Upper lobe of right lung (tissue), 1 donor: Measurements from ENCODE around the gene TTLL12. TPM values are rescaled to one million over a fixed set of nuclear protein-coding genes. Genes with fewer than 3 reads are reported as not detected.

Experiments used
- ATAC-seq: fragments of 200-7000 bp; cut with Tn5 transposase; one replicate; pipeline ENCODE4 v1.9.1; 2020; ENCODE audit warnings: mild to moderate bottlenecking, moderate library complexity
- DNase-seq: peaks from one replicate; pipeline ENCODE4 v3.0.0-alpha.2; 2020
- H3K27ac ChIP-seq: fragments of 200-600 bp; one replicate; pipeline ENCODE4 v1.8.0; 2022
- H3K27me3 ChIP-seq: fragments of 200-600 bp; one replicate; pipeline ENCODE4 v1.8.0; 2022; ENCODE audit warnings: mild to moderate bottlenecking
- H3K36me3 ChIP-seq: fragments of 200-600 bp; one replicate; pipeline ENCODE4 v1.8.0; 2022
- H3K4me1 ChIP-seq: fragments of 200-600 bp; one replicate; pipeline ENCODE4 v1.8.0; 2022
- H3K4me3 ChIP-seq: fragments of 200-600 bp; one replicate; pipeline ENCODE4 v1.8.0; 2022; ENCODE audit warnings: mild to moderate bottlenecking
- H3K9me3 ChIP-seq: fragments of 200-600 bp; one replicate; pipeline ENCODE4 v1.8.0; 2022
- CTCF ChIP-seq: fragments of 200-600 bp; IDR thresholded peaks from one replicate; pipeline ENCODE4 v1.8.0; 2022; ENCODE audit warnings: antibody characterized with exemption
- intact Hi-C: fragments of 100-400 bp; cut with DNase I; formaldehyde crosslinking; loops from one replicate; pipeline ENCODE4 v1.11.0; 2022
- total RNA-seq: library from RNA; stranded (reverse); fragmentation: NEBNext Ultra II Directional; extraction: Animal tissue kit (Norgen Biotek cat#: 25700); gene quantifications from one replicate; pipeline ENCODE4 v1.2.1, GENCODE V29; 2021
- donor health status: DM: no; HTN: yes; CAD: no; lungs with severe emphysema.

The TTLL12 gene
- total RNA-seq, 1 donor from 2014 or later: 20.5 TPM

DNA sequence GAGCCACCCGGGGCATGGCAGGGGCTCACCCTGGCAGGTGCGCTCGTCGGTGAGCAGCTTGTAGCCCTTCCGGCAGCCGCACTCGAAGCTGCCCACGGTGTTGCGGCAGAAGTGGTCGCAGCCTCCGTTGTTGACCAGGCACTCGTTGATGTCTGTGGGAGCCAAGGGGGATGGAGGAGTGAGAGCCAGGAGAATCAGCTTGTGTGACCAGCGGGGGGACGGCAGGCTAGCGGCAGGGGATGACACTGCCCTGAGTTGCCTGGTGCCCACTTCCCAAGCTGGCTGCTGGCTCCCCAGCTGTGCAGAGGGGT, 44.7 kb upstream of the TTLL12 start:
- no peaks in the 10 kb centered on the region for H3K36me3 ChIP-seq
- DNase-seq: no peak
- no peaks in the 10 kb centered on the region for H3K9me3 ChIP-seq
- H3K27ac ChIP-seq: no peak overlapping the region
- peaks cover under 1% of the 10 kb centered on the region for H3K4me1 ChIP-seq
- TF ChIP-seq CTCF: no peak
- intact Hi-C loops: no loop called here
- no peak for ATAC-seq
- no peak overlapping the region for H3K4me3 ChIP-seq
- peaks cover 7% of the 10 kb centered on the region for H3K27me3 ChIP-seq

DNA sequence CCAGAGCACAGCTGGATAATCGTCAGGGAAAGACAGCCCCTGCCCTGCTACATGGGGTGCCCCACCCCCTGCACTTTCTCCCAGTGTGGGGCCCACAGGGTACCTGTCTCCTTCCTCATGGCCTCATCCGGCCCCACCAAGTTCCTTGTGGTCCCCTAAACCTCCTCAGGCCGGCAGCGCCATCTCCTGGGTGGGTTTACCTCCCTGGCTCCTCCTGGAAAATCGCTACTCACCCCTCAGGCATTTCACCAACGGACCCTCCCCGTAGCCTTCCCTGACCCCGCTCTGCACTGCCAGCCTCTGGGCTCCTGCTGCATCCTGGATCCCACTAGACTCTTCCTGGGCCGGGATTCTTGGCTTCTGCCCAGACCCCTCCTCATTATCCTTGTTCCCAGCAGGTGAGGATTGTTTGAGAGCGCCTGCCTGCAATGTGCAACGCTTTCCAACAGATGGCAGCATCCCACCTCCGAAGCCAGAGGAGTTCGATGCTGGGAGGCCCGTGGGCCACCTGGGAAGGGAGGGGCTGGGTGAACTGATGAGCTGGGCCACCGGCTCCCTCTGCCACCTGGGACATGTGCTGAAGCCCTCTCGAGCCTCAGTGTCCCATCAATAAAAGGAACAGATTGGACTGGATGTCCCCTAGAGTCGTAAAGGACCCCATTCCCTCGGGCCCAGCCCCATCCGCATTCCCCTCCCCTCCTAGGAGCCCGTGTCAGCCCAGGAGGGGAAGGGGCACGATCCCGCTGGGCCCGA, 44.2 kb upstream of the TTLL12 start:
- Histone ChIP-seq H3K9me3 (no peaks in the 10 kb centered on the region), H3K27me3 (peaks cover 7% of the 10 kb centered on the region), H3K36me3 (no peaks in the 10 kb centered on the region), H3K27ac (no peak overlapping the region), H3K4me1 (no peaks in the 10 kb centered on the region), H3K4me3 (no peak overlapping the region)
- TF ChIP-seq CTCF: peak; percentile 91
- intact Hi-C loops: no loop called here
- ATAC-seq (peak; percentile 80), DNase-seq (peak; percentile 85)

- DNase-seq (no peak), ATAC-seq (no peak)
- TF ChIP-seq CTCF: no peak
- no peak overlapping the region for H3K27ac ChIP-seq
- no peak overlapping the region for H3K4me3 ChIP-seq
- H3K36me3 ChIP-seq: no peaks in the 10 kb centered on the region
- intact Hi-C loops: no loop called here
- H3K27me3 ChIP-seq: peaks cover 7% of the 10 kb centered on the region
- no peaks in the 10 kb centered on the region for H3K4me1 ChIP-seq
- H3K9me3 ChIP-seq: no peaks in the 10 kb centered on the region
Measured at GRCh38 chr22:43230571-43230970, 43.6 kb upstream of the TTLL12 start.

DNA sequence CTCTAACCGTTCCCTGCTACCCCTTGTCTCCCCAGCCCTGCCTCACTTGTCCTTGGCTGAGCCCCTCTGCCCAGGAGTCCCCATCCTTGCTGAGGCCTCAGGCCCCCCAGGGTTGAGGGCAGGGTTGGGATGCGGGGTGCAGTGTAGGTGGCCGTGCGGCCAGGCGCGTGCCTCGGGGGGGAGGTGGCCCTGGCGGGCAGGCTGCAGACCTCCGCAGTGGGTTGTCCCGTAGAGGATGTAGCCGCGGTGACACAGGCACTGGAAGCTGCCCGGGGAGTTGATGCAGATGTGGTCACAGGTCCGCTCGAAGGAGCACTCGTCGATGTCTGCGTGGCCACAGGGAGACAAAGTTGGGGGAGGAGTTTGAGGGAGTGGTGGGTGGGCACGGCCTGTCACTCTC, 41.9 kb upstream of the TTLL12 start:
- Histone ChIP-seq H3K4me3 (no peak overlapping the region), H3K9me3 (no peaks in the 10 kb centered on the region), H3K36me3 (no peaks in the 10 kb centered on the region), H3K27ac (no peak overlapping the region), H3K4me1 (no peaks in the 10 kb centered on the region), H3K27me3 (peaks cover 7% of the 10 kb centered on the region)
- intact Hi-C loops: no loop called here
- ATAC-seq (no peak), DNase-seq (no peak)
- no peak for TF ChIP-seq CTCF

DNA sequence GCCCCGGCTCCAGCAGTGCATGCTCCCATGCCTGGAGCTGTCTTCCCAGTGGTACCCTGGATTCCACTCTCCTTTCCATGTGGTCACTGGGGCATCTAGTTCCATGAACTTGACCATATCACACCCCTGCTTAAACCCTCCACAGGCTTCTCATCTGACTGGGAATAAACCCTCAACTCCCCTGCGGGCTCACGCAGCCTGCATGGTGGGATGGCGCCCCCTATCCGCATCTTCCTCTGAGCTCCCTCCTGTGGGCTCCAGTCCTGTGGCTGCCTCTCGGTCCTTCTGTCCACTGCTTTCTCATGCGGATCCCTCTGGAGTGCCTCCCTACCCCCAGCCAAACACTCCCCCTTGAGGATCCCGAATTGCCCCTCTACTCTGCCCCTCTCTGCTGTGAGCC, 41.4 kb upstream of the TTLL12 start:
- DNase-seq (no peak), ATAC-seq (no peak)
- intact Hi-C loops: no loop called here

More for the DNA sequence above, 41.4 kb upstream of the TTLL12 start:
- Histone ChIP-seq H3K4me1 (no peaks in the 10 kb centered on the region), H3K36me3 (no peaks in the 10 kb centered on the region), H3K27me3 (peaks cover 7% of the 10 kb centered on the region), H3K9me3 (no peaks in the 10 kb centered on the region), H3K4me3 (no peak overlapping the region), H3K27ac (no peak overlapping the region)
- TF ChIP-seq CTCF: peak; percentile 21
